ENCODE results near the gene KLHL33. TPM values are rescaled to one million over a fixed set of nuclear protein-coding genes. Genes with fewer than 3 reads are reported as not detected.

The KLHL33 gene
- total and polyA plus RNA-seq, 10 of the 15 experiments (the other 5 are each of a cell fraction or from before 2014, with no cell fraction given) = 0.01 to 0.16 (median 0.04) TPM; not detected in 5

DNA sequence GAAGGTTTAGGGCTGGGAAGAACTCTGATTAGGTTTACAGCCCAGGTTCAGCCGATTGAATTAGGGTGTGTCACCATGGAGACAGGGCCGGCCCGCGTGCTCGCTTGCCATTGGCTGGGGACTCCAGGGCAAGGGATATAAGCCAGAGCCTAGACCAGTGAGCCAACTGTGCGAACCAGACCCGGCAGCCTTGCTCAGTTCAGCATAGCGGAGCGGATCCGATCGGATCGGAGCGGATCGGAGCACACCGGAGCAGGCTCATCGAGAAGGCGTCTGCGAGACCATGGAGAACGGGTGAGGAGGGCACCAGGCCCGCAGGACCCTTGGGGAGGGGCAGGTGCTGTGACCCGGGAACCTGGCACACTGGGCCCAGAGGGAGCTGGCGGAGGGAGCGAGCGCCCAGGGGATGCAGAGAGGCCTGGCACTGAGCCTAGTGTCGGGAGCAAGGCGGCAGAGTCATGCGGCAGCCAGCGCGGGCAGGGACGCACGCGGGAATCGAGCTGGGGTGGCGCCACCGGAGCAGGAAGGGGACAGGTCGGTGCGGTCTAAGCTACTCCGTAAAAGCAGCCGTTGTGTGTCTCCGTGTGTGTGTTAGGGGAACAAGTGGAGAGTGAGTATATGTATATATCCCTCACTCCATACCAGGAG is 33.4 kb upstream of the KLHL33 start, which contains the start of gene PNP (continued):
- peak; percentile 64 for TF ChIP-seq MYC (IDR thresholded peaks at IDR 0.05; ENCODE audit: insufficient read depth, insufficient read length, insufficient replicate concordance, low read length, severe bottlenecking)
- TF ChIP-seq, protein P1, sequence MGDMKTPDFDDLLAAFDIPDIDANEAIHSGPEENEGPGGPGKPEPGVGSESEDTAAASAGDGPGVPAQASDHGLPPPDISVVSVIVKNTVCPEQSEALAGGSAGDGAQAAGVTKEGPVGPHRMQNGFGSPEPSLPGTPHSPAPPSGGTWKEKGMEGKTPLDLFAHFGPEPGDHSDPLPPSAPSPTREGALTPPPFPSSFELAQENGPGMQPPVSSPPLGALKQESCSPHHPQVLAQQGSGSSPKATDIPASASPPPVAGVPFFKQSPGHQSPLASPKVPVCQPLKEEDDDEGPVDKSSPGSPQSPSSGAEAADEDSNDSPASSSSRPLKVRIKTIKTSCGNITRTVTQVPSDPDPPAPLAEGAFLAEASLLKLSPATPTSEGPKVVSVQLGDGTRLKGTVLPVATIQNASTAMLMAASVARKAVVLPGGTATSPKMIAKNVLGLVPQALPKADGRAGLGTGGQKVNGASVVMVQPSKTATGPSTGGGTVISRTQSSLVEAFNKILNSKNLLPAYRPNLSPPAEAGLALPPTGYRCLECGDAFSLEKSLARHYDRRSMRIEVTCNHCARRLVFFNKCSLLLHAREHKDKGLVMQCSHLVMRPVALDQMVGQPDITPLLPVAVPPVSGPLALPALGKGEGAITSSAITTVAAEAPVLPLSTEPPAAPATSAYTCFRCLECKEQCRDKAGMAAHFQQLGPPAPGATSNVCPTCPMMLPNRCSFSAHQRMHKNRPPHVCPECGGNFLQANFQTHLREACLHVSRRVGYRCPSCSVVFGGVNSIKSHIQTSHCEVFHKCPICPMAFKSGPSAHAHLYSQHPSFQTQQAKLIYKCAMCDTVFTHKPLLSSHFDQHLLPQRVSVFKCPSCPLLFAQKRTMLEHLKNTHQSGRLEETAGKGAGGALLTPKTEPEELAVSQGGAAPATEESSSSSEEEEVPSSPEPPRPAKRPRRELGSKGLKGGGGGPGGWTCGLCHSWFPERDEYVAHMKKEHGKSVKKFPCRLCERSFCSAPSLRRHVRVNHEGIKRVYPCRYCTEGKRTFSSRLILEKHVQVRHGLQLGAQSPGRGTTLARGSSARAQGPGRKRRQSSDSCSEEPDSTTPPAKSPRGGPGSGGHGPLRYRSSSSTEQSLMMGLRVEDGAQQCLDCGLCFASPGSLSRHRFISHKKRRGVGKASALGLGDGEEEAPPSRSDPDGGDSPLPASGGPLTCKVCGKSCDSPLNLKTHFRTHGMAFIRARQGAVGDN (IDR thresholded peaks at IDR 0.05) = no peak
- peak; percentile 97 for TF ChIP-seq PML (IDR thresholded peaks at IDR 0.05; ENCODE audit: low read length)
- TF ChIP-seq, protein P2, sequence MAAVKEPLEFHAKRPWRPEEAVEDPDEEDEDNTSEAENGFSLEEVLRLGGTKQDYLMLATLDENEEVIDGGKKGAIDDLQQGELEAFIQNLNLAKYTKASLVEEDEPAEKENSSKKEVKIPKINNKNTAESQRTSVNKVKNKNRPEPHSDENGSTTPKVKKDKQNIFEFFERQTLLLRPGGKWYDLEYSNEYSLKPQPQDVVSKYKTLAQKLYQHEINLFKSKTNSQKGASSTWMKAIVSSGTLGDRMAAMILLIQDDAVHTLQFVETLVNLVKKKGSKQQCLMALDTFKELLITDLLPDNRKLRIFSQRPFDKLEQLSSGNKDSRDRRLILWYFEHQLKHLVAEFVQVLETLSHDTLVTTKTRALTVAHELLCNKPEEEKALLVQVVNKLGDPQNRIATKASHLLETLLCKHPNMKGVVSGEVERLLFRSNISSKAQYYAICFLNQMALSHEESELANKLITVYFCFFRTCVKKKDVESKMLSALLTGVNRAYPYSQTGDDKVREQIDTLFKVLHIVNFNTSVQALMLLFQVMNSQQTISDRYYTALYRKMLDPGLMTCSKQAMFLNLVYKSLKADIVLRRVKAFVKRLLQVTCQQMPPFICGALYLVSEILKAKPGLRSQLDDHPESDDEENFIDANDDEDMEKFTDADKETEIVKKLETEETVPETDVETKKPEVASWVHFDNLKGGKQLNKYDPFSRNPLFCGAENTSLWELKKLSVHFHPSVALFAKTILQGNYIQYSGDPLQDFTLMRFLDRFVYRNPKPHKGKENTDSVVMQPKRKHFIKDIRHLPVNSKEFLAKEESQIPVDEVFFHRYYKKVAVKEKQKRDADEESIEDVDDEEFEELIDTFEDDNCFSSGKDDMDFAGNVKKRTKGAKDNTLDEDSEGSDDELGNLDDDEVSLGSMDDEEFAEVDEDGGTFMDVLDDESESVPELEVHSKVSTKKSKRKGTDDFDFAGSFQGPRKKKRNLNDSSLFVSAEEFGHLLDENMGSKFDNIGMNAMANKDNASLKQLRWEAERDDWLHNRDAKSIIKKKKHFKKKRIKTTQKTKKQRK (IDR thresholded peaks at IDR 0.05; ENCODE audit: low read depth, low read length) = no peak
- peak; percentile 91 for TF ChIP-seq CBFB (IDR thresholded peaks at IDR 0.05; ENCODE audit: low read depth)
- TF ChIP-seq, protein P3, sequence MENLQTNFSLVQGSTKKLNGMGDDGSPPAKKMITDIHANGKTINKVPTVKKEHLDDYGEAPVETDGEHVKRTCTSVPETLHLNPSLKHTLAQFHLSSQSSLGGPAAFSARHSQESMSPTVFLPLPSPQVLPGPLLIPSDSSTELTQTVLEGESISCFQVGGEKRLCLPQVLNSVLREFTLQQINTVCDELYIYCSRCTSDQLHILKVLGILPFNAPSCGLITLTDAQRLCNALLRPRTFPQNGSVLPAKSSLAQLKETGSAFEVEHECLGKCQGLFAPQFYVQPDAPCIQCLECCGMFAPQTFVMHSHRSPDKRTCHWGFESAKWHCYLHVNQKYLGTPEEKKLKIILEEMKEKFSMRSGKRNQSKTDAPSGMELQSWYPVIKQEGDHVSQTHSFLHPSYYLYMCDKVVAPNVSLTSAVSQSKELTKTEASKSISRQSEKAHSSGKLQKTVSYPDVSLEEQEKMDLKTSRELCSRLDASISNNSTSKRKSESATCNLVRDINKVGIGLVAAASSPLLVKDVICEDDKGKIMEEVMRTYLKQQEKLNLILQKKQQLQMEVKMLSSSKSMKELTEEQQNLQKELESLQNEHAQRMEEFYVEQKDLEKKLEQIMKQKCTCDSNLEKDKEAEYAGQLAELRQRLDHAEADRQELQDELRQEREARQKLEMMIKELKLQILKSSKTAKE (IDR thresholded peaks at IDR 0.05; ENCODE audit: low read depth, poor library complexity, severe bottlenecking) = no peak
- TF ChIP-seq POLR2AphosphoS2 (IDR thresholded peaks at IDR 0.05; ENCODE audit: low read depth, low read length) = peak; percentile 94
- TF ChIP-seq, protein P4, sequence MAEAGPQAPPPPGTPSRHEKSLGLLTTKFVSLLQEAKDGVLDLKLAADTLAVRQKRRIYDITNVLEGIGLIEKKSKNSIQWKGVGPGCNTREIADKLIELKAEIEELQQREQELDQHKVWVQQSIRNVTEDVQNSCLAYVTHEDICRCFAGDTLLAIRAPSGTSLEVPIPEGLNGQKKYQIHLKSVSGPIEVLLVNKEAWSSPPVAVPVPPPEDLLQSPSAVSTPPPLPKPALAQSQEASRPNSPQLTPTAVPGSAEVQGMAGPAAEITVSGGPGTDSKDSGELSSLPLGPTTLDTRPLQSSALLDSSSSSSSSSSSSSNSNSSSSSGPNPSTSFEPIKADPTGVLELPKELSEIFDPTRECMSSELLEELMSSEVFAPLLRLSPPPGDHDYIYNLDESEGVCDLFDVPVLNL (IDR thresholded peaks at IDR 0.05; ENCODE audit: low read depth, low read length) = 0 out of 2 replicates have a peak, but pooled peaks have one; percentile 18
- TF ChIP-seq GATAD2B (conservative IDR thresholded peaks at IDR 0.05; ENCODE audit: low read depth) = peak; percentile 56; the same call in 1 of the 2 replicates
- TF ChIP-seq SMAD5 (IDR thresholded peaks at IDR 0.05; ENCODE audit: low read depth) = peak; percentile 98
- no peak for TF ChIP-seq CBX3 (IDR thresholded peaks at IDR 0.05; ENCODE audit: borderline replicate concordance, low read depth)
- peak; percentile 62 for TF ChIP-seq DPF2 (IDR thresholded peaks at IDR 0.05)
- TF ChIP-seq, protein P5, sequence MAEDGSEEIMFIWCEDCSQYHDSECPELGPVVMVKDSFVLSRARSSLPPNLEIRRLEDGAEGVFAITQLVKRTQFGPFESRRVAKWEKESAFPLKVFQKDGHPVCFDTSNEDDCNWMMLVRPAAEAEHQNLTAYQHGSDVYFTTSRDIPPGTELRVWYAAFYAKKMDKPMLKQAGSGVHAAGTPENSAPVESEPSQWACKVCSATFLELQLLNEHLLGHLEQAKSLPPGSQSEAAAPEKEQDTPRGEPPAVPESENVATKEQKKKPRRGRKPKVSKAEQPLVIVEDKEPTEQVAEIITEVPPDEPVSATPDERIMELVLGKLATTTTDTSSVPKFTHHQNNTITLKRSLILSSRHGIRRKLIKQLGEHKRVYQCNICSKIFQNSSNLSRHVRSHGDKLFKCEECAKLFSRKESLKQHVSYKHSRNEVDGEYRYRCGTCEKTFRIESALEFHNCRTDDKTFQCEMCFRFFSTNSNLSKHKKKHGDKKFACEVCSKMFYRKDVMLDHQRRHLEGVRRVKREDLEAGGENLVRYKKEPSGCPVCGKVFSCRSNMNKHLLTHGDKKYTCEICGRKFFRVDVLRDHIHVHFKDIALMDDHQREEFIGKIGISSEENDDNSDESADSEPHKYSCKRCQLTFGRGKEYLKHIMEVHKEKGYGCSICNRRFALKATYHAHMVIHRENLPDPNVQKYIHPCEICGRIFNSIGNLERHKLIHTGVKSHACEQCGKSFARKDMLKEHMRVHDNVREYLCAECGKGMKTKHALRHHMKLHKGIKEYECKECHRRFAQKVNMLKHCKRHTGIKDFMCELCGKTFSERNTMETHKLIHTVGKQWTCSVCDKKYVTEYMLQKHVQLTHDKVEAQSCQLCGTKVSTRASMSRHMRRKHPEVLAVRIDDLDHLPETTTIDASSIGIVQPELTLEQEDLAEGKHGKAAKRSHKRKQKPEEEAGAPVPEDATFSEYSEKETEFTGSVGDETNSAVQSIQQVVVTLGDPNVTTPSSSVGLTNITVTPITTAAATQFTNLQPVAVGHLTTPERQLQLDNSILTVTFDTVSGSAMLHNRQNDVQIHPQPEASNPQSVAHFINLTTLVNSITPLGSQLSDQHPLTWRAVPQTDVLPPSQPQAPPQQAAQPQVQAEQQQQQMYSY (CRISPR knock-in tag; IDR thresholded peaks at IDR 0.05) = no peak
- TF ChIP-seq TCF3 (IDR thresholded peaks at IDR 0.05; ENCODE audit: borderline replicate concordance, insufficient read depth, low read depth, low read length) = peak; percentile 82; the same call in 1 of the 2 replicates

Measured in GM12878 (cell line).